DMS53 treated with DMSO at 0.1 percent for 48 hours (cell line): ENCODE results near the gene ZNF521.

ENCODE experiments used
- DNase-seq: peaks from one replicate; lab custom pipeline; 2025; ENCODE audit not compliant: unreplicated experiment; lab: John Stamatoyannopoulos, UW

Gene ZNF521

GRCh38 chr18:25175558-25176517 lies 176.1 kb downstream of the ZNF521 start:
- DNase-seq: no peak

- no peak for DNase-seq
Observed at GRCh38 chr18:25174324-25174723, 177.6 kb downstream of the ZNF521 start.

DNA sequence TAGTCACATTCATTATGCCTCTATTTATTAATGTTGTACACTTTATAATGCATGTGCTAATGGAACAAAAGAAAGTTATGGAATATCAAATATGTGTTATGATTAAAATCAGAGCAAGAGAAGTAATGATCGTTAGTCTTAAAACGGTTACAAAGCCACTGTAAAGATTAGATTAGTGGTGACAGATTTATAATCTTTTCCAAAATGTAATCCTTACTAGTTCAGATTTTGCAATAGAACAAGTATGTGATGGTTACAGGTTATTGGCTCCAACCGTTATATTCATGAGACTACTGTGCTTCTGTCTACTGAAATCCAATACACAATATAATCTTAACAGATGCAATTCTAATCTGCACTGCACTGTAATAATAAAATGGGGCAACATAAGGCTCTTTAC lies 180.6 kb downstream of the ZNF521 start:
- DNase-seq: no peak

DNA sequence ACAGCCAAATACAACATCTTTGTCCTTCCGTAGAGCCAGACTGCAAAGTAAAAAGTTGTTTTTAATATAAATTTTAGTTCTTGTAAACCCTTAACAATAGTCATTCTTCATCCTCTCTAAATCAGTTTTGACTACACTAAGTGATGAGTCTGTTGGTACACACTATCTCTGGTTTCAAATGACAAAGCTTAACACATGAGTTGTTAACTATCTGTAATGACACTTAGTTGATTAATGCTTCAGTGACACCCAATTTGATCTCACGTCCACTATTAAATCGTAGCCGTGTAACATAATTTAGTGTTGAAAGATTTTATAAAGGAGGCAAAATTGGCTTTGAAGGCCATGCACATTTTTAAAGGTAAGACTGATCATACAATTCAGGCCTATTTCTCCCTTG lies 181.6 kb downstream of the ZNF521 start:
- DNase-seq: no peak

DNA sequence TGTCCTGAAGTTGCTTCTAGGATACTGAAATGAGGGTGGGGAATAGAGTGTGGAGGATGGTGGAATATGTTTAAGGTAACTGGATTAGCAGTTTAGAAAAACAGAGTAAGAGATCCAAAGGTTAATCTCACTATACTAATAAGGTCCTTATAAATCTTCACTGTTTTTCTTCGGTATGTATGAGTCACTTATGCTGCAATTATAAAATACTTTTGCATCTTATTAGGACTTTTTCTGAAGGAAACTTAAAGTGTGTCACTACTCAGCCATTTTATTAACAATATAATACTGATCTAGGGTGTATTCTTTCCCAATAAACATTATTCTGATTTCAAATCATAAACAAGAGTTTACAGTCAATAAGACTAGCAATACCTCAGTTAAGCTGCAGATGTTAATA lies 182.3 kb downstream of the ZNF521 start:
- no peak for DNase-seq

GRCh38 chr18:25167612-25168410 lies 184.2 kb downstream of the ZNF521 start:
- no peak for DNase-seq

DNA sequence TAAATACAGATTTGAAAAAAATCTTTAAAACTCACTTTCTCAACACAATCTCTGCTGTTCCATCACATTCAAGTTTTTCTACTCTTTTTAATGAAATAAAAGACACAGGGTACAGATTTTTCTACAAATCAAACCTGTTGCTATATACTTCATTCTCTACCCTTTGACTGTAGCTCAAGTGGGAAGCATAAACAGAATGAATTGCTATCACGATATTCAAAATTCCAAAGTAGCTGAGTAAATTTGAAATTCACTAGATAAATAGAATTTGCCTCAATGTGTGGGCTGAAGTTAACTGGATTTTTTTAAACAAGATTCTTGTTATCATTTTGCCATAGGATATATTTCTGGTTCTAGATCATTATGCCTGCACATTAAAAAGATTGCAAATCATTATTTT lies 185.9 kb downstream of the ZNF521 start:
- no peak for DNase-seq

DNA sequence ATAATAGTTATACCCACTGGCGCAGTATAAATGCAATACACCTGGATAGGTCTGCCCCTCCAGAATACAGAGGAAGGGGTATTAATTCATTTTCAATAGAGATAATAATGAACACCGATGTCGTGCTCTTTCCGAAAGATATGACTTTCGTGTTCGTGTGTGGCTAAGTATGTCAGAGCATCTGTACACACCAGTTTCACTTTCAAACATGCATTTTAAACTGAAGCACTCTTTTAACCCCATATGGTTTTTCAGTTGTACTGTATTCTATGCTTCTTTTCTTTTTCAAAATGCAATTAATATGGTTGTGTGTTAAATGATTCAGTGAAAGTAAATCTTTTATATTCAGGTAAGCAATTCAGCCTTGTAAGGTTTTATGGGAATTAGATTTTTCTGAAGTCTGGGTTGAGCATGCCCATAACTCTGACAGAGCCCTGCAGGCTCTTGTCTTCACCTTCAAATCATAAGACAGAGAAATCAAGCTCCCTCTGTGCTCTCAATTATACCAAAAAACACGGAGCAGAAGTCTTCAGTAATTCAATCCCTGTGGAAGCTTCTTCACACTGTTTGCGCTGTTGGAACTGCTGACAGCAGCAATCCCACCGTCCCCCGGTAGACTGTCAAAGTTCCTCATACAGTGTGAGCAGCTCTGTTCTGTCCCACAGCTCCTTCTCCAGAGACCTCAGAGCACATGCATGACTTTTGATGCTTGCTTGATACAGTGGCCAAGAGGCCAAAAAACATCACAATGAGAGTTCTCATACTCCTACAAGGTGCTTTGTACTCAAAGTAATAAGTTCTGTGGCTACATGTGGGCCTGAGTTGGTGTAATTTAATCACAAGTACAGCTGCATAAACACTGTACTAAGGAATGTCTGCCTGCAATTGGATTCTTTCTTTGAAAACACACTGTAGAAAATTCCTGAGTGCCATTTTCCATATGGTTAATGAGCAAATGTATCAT lies 186.8 kb downstream of the ZNF521 start:
- no peak for DNase-seq

GRCh38 chr18:25164211-25164847 lies 187.6 kb downstream of the ZNF521 start:
- no peak for DNase-seq

DNA sequence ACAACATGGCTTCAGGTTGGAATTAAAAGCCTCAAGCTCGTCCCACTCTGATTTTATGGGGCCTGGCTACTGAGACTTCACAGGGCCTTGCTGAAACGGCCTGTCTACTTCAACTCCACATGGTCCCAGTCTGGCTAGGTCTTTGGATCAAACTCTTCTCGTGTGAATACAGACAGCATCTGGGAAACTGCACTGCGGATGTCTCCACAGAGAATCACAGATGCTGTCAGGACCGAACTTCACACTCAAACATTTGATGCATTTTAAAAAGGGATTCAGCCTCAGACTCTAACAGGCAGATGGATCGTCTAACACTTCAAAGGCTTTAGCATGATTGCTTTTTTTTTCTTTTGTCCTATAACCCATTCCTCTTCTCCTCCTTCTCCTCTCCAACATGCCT lies 198.5 kb downstream of the ZNF521 start:
- no peak for DNase-seq

GRCh38 chr18:25147877-25148488 lies 204.0 kb downstream of the ZNF521 start:
- no peak for DNase-seq

- DNase-seq: no peak
Observed at GRCh38 chr18:25146512-25146910, 205.5 kb downstream of the ZNF521 start.

DNA sequence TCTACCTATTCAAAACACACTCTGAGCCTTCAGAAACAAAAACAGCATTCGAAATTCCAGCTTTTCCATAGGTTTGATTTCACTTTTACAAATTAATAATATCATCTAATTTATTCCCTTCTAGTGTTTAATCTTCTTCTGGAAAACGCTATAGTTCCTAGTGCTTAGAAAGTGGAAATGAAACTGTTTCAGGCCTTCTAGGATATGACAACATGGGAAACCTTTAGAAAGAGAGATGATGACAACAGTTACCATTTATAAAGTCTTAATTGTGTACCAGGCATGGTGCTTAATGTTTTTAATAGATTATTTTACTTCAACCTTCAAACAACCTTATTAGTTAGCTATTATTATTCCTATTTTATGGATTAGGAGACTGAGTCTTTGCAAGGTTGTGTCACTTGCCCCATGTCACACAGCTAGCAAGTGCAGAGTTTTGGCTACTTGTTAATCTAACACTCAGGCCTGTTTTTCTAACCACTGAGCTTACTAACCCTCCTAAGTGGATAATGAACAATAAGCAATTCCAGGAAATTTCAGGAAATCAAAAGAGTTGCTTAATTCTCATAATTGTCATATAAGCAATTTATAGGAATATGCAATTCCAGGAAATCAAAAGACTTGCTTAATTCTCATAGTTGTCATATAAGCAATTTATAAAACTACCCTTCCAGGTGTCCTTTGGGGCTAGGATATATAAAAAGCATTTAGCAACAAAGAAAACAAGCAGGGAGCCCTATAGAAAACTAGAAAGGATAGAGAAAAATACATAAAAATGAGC lies 206.0 kb downstream of the ZNF521 start:
- DNase-seq: no peak

DNA sequence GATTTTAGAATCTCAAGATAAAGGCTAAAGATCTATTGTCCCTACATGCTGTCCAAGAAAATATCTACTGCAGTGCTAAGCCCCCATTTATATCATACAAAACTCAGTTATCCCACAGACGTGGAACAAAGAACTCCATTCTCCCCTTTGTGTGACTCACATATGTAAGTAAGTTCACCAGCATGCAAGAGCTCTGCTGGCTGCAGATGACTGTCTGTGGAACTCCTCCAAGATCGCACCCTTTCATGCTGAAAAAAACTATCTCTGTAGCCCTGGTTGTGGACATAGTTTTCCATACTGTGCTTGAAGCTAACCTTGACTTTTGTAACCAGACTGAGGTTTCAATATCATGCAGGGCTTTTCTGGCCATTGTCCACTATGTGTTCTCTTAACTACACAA lies 207.1 kb downstream of the ZNF521 start:
- no peak for DNase-seq

- no peak for DNase-seq
Observed at GRCh38 chr18:25141886-25142285, 210.1 kb downstream of the ZNF521 start.

DNA sequence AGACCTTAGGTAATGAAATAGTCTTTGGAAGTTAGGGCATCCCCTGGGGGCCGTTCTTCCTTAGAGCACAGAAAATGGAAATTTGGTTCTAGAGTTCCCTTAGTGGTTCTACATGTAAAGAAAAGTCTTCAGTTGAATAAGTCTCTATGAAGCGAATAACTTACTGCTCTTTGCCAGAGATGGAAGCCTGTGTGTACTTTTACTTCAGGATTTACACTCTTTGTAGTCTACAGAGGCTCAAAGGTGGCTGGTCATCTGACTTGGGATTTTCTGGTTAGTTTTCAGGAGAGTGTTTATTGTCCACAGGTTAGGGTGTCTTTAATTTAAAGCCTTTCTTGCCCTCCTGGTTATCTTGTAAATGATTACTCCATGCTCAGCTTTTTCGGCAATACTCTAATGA lies 210.6 kb downstream of the ZNF521 start:
- no peak for DNase-seq

GRCh38 chr18:25140962-25141308 lies 211.0 kb downstream of the ZNF521 start:
- DNase-seq: no peak

GRCh38 chr18:25140124-25140961 lies 211.6 kb downstream of the ZNF521 start:
- no peak for DNase-seq

- no peak for DNase-seq
Observed at GRCh38 chr18:25137197-25137472, 214.8 kb downstream of the ZNF521 start.
